Measurements from ENCODE around the gene JADE2. TPM values are rescaled to one million over a fixed set of nuclear protein-coding genes. Genes with fewer than 3 reads are reported as not detected.

The JADE2 gene
- total RNA-seq, 1 donor from 2014 or later: 30.3 TPM

- Histone ChIP-seq H3K9me3 (ENCODE audit: insufficient read depth, low read depth, low read length) (no peaks in the 10 kb centered on the region), H3K79me2 (ENCODE audit: insufficient read depth, low read length) (no peaks in the 10 kb centered on the region), H3K27ac (ENCODE audit: low read depth, low read length) (no peak overlapping the region), H3K27me3 (ENCODE audit: insufficient read depth, low read length) (no peaks in the 10 kb centered on the region), H3K4me2 (ENCODE audit: low read length) (no peak overlapping the region), H2AFZ (ENCODE audit: low read depth, low read length) (no peak overlapping the region), H3K9ac (ENCODE audit: low read length) (no peak overlapping the region), H3K36me3 (ENCODE audit: insufficient read depth, low read length) (no peaks in the 10 kb centered on the region), H4K20me1 (ENCODE audit: insufficient read depth, low read length) (no peaks in the 10 kb centered on the region), H3K4me3 (ENCODE audit: insufficient read depth, low read depth, low read length) (no peak overlapping the region), H3K4me1 (ENCODE audit: insufficient read depth, low read length) (peaks cover 18% of the 10 kb centered on the region)
- FAIRE-seq (no peak), DNase-seq (ENCODE audit: low read depth) (no peak)
- peaks cover 32% of the 10 kb centered on the region for H3K36me3 Mint-ChIP-seq (ENCODE audit: low read depth, unreplicated experiment)
- H3K27ac Mint-ChIP-seq (ENCODE audit: unreplicated experiment): no peak overlapping the region
- H3K9me3 Mint-ChIP-seq (ENCODE audit: unreplicated experiment): no peaks in the 10 kb centered on the region
- H3K27me3 Mint-ChIP-seq (ENCODE audit: low read depth, unreplicated experiment): no peaks in the 10 kb centered on the region
- TF ChIP-seq, protein P1, sequence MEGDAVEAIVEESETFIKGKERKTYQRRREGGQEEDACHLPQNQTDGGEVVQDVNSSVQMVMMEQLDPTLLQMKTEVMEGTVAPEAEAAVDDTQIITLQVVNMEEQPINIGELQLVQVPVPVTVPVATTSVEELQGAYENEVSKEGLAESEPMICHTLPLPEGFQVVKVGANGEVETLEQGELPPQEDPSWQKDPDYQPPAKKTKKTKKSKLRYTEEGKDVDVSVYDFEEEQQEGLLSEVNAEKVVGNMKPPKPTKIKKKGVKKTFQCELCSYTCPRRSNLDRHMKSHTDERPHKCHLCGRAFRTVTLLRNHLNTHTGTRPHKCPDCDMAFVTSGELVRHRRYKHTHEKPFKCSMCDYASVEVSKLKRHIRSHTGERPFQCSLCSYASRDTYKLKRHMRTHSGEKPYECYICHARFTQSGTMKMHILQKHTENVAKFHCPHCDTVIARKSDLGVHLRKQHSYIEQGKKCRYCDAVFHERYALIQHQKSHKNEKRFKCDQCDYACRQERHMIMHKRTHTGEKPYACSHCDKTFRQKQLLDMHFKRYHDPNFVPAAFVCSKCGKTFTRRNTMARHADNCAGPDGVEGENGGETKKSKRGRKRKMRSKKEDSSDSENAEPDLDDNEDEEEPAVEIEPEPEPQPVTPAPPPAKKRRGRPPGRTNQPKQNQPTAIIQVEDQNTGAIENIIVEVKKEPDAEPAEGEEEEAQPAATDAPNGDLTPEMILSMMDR (IDR thresholded peaks at IDR 0.05; ENCODE audit: insufficient read depth, low read depth, low read length): no peak
- TF ChIP-seq EZH2 (IDR thresholded peaks at IDR 0.05; ENCODE audit: insufficient read depth, low read length): no peak
- H3K4me3 Mint-ChIP-seq (ENCODE audit: unreplicated experiment): peak overlapping the region; percentile 40
- peaks cover 3% of the 10 kb centered on the region for H3K4me1 Mint-ChIP-seq (ENCODE audit: low read depth, unreplicated experiment)
Measured at GRCh38 chr5:134560698-134561097, 35.2 kb downstream of the JADE2 start.

GRCh38 chr5:134561871-134562296, 36.4 kb downstream of the JADE2 start:
- FAIRE-seq (no peak), DNase-seq (ENCODE audit: low read depth) (peak; percentile 80)
- TF ChIP-seq EZH2 (IDR thresholded peaks at IDR 0.05; ENCODE audit: insufficient read depth, low read length): no peak
- TF ChIP-seq, protein P1 (IDR thresholded peaks at IDR 0.05; ENCODE audit: insufficient read depth, low read depth, low read length): peak; percentile 52
- no peak overlapping the region for H3K4me3 Mint-ChIP-seq (ENCODE audit: unreplicated experiment)
- no peak overlapping the region for H3K27ac Mint-ChIP-seq (ENCODE audit: unreplicated experiment)
- H3K4me3 ChIP-seq (ENCODE audit: insufficient read depth, low read depth, low read length): no peak overlapping the region
- no peaks in the 10 kb centered on the region for H4K20me1 ChIP-seq (ENCODE audit: insufficient read depth, low read length)
- no peaks in the 10 kb centered on the region for H3K27me3 Mint-ChIP-seq (ENCODE audit: low read depth, unreplicated experiment)
- no peaks in the 10 kb centered on the region for H3K9me3 Mint-ChIP-seq (ENCODE audit: unreplicated experiment)
- H3K9me3 ChIP-seq (ENCODE audit: insufficient read depth, low read depth, low read length): no peaks in the 10 kb centered on the region
- no peaks in the 10 kb centered on the region for H3K79me2 ChIP-seq (ENCODE audit: insufficient read depth, low read length)
- H3K4me1 ChIP-seq (ENCODE audit: insufficient read depth, low read length): peaks cover 8% of the 10 kb centered on the region
- no peak overlapping the region for H3K9ac ChIP-seq (ENCODE audit: low read length)
- H3K27ac ChIP-seq (ENCODE audit: low read depth, low read length): no peak overlapping the region
- H3K4me1 Mint-ChIP-seq (ENCODE audit: low read depth, unreplicated experiment): peaks cover 3% of the 10 kb centered on the region
- H3K36me3 Mint-ChIP-seq (ENCODE audit: low read depth, unreplicated experiment): peaks cover 37% of the 10 kb centered on the region
- H2AFZ ChIP-seq (ENCODE audit: low read depth, low read length): peak overlapping the region; percentile 25
- H3K36me3 ChIP-seq (ENCODE audit: insufficient read depth, low read length): no peaks in the 10 kb centered on the region
- H3K27me3 ChIP-seq (ENCODE audit: insufficient read depth, low read length): no peaks in the 10 kb centered on the region
- peak overlapping the region; percentile 1 for H3K4me2 ChIP-seq (ENCODE audit: low read length)

- Histone ChIP-seq H3K79me2 (ENCODE audit: insufficient read depth, low read length) (no peaks in the 10 kb centered on the region), H3K4me1 (ENCODE audit: insufficient read depth, low read length) (peaks cover 15% of the 10 kb centered on the region), H3K4me3 (ENCODE audit: insufficient read depth, low read depth, low read length) (no peak overlapping the region), H3K9me3 (ENCODE audit: insufficient read depth, low read depth, low read length) (no peaks in the 10 kb centered on the region), H3K9ac (ENCODE audit: low read length) (no peak overlapping the region), H4K20me1 (ENCODE audit: insufficient read depth, low read length) (no peaks in the 10 kb centered on the region), H3K4me2 (ENCODE audit: low read length) (no peak overlapping the region), H3K36me3 (ENCODE audit: insufficient read depth, low read length) (no peaks in the 10 kb centered on the region), H3K27me3 (ENCODE audit: insufficient read depth, low read length) (no peaks in the 10 kb centered on the region), H2AFZ (ENCODE audit: low read depth, low read length) (no peak overlapping the region), H3K27ac (ENCODE audit: low read depth, low read length) (no peak overlapping the region)
- no peak for FAIRE-seq
- Mint-ChIP-seq H3K27ac (ENCODE audit: unreplicated experiment) (no peak overlapping the region), H3K9me3 (ENCODE audit: unreplicated experiment) (no peaks in the 10 kb centered on the region), H3K4me1 (ENCODE audit: low read depth, unreplicated experiment) (peaks cover 6% of the 10 kb centered on the region), H3K27me3 (ENCODE audit: low read depth, unreplicated experiment) (no peaks in the 10 kb centered on the region), H3K36me3 (ENCODE audit: low read depth, unreplicated experiment) (peaks cover 46% of the 10 kb centered on the region), H3K4me3 (ENCODE audit: unreplicated experiment) (no peak overlapping the region)
- no peak for TF ChIP-seq EZH2 (IDR thresholded peaks at IDR 0.05; ENCODE audit: insufficient read depth, low read length)
- TF ChIP-seq, protein P1 (IDR thresholded peaks at IDR 0.05; ENCODE audit: insufficient read depth, low read depth, low read length): no peak
- DNase-seq (ENCODE audit: low read depth): no peak
Measured at GRCh38 chr5:134563221-134563620, 37.8 kb downstream of the JADE2 start.
